Measurements from ENCODE around the gene RBP2. TPM values are rescaled to one million over a fixed set of nuclear protein-coding genes. Genes with fewer than 3 reads are reported as not detected.

RBP2 gene
- total and polyA plus RNA-seq, 9 donors: 0.13 to 2.3 (median 0.69) TPM; not detected in 6

GRCh38 chr3:139470199-139470598 is 6.1 kb downstream of the RBP2 start:
- 96 to 97% (median 97%) methylated on average over 2 of the region's 2 CpGs for WGBS, 3 donors
- intact Hi-C loops (cut with DNase I): no loop called here
- no peaks in the 10 kb centered on the region for H3K9me3 ChIP-seq
- no peak for DNase-seq
- H3K4me3 ChIP-seq: no peak overlapping the region
- no peak for TF ChIP-seq CTCF (IDR thresholded peaks at IDR 0.05)
- no peak for TF ChIP-seq EP300 (IDR thresholded peaks at IDR 0.05)
- no peak for TF ChIP-seq POLR2A (IDR thresholded peaks at IDR 0.05)
- H3K4me1 ChIP-seq (ENCODE audit: insufficient read depth): no peaks in the 10 kb centered on the region
- no peaks in the 10 kb centered on the region for H3K36me3 ChIP-seq
- H3K27me3 ChIP-seq: no peaks in the 10 kb centered on the region
- H3K27ac ChIP-seq: no peak overlapping the region

- TF ChIP-seq CTCF (IDR thresholded peaks at IDR 0.05) (no peak), EP300 (IDR thresholded peaks at IDR 0.05) (no peak)
- no peak overlapping the region for H3K27ac ChIP-seq
- WGBS, 3 donors: 29 to 56% (median 45%) methylated on average over 2 of the region's 2 CpGs
- H3K4me1 ChIP-seq (ENCODE audit: insufficient read depth): no peaks in the 10 kb centered on the region
- intact Hi-C loops (cut with DNase I): no loop called here
- no peaks in the 10 kb centered on the region for H3K27me3 ChIP-seq
- H3K36me3 ChIP-seq: no peaks in the 10 kb centered on the region
- DNase-seq: peak in 1 of 5 donors; percentile 27
- H3K9me3 ChIP-seq: no peaks in the 10 kb centered on the region
- H3K4me3 ChIP-seq: no peak overlapping the region
These were observed 7.9 kb downstream of the RBP2 start for GRCh38 chr3:139468399-139468798.

GRCh38 chr3:139466360-139466759 is 10.0 kb downstream of the RBP2 start:
- Histone ChIP-seq H3K4me3 (no peak overlapping the region), H3K4me1 (ENCODE audit: insufficient read depth) (no peaks in the 10 kb centered on the region), H3K27ac (no peak overlapping the region), H3K36me3 (no peaks in the 10 kb centered on the region), H3K27me3 (no peaks in the 10 kb centered on the region), H3K9me3 (no peaks in the 10 kb centered on the region)
- 91 to 96% (median 92%) methylated on average over 5 of the region's 5 CpGs for WGBS, 3 donors
- no peak for DNase-seq
- intact Hi-C loops (cut with DNase I): no loop called here
- TF ChIP-seq EP300 (IDR thresholded peaks at IDR 0.05) (no peak), POLR2A (IDR thresholded peaks at IDR 0.05) (no peak), CTCF (IDR thresholded peaks at IDR 0.05) (no peak)

GRCh38 chr3:139465636-139466035 is 10.7 kb downstream of the RBP2 start:
- Histone ChIP-seq H3K4me1 (ENCODE audit: insufficient read depth) (peaks cover 1% of the 10 kb centered on the region), H3K27ac (no peak overlapping the region), H3K36me3 (no peaks in the 10 kb centered on the region), H3K4me3 (no peak overlapping the region), H3K9me3 (no peaks in the 10 kb centered on the region), H3K27me3 (no peaks in the 10 kb centered on the region)
- DNase-seq: no peak
- intact Hi-C loops (cut with DNase I): no loop called here
- TF ChIP-seq CTCF (IDR thresholded peaks at IDR 0.05) (no peak), POLR2A (IDR thresholded peaks at IDR 0.05) (no peak), EP300 (IDR thresholded peaks at IDR 0.05) (no peak)
- 93 to 98% (median 94%) methylated on average over 7 of the region's 7 CpGs for WGBS, 3 donors

GRCh38 chr3:139463466-139463865 is 12.8 kb downstream of the RBP2 start:
- intact Hi-C loops (cut with DNase I): no loop called here
- H3K27me3 ChIP-seq: no peaks in the 10 kb centered on the region
- 25 to 39% (median 25%) methylated on average over 3 of the region's 3 CpGs for WGBS, 3 donors
- peaks cover 4% of the 10 kb centered on the region for H3K4me1 ChIP-seq (ENCODE audit: insufficient read depth)
- TF ChIP-seq CTCF (IDR thresholded peaks at IDR 0.05) (no peak), EP300 (IDR thresholded peaks at IDR 0.05) (no peak), POLR2A (IDR thresholded peaks at IDR 0.05) (no peak)
- no peak for DNase-seq
- H3K4me3 ChIP-seq: no peak overlapping the region
- H3K27ac ChIP-seq: no peak overlapping the region
- H3K9me3 ChIP-seq: no peaks in the 10 kb centered on the region
- H3K36me3 ChIP-seq: no peaks in the 10 kb centered on the region
